HG02938 (cell line): Measurements from ENCODE around the gene NPM1.

Source experiments
- ATAC-seq: cut with Tn5 transposase; IDR thresholded peaks from one replicate; pipeline ENCODE4 v1.9.1; 2021; ENCODE audit warnings: mild to moderate bottlenecking, moderate library complexity; ENCODE audit not compliant: unreplicated experiment

Gene NPM1

DNA sequence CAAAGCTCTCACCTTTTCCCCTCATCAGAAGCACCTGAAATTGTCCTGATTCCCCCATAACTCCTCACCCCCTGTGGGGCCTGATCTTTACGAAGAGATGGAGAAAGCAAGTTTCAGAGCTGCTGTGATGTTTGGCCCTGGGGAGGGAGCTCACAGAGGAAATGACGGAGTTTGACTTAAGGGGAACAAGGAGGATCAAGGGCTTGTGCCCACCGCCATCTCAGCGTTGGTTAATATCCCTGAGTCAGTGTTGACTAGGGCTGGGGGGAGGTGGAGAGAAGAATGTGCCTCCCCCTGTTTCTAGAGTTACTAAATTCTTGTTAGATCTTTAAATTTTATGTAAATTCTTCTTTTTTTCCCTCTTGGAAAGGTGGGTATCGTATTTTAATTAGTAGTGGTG is 59.6 kb downstream of the NPM1 start:
- no peak for ATAC-seq

DNA sequence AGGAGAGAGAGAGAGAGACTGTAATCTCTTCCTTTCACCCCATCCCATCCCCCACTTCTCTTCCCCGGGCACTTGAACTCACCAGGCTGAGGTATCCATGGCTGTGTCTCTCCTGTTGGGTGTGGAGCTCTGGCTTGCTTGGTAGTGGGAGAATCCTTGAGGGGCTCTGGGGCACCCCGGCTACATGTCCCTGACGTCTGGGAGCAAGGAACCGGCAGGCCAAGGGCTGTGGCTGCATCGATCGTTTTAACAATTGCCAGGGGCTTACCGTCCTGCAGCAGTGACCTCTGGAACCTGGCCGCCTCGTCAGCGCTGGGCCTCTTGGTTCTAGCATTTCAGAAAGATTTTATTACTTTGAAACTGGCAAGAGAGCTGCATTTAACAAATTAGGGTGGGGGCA is 61.8 kb downstream of the NPM1 start:
- no peak for ATAC-seq

DNA sequence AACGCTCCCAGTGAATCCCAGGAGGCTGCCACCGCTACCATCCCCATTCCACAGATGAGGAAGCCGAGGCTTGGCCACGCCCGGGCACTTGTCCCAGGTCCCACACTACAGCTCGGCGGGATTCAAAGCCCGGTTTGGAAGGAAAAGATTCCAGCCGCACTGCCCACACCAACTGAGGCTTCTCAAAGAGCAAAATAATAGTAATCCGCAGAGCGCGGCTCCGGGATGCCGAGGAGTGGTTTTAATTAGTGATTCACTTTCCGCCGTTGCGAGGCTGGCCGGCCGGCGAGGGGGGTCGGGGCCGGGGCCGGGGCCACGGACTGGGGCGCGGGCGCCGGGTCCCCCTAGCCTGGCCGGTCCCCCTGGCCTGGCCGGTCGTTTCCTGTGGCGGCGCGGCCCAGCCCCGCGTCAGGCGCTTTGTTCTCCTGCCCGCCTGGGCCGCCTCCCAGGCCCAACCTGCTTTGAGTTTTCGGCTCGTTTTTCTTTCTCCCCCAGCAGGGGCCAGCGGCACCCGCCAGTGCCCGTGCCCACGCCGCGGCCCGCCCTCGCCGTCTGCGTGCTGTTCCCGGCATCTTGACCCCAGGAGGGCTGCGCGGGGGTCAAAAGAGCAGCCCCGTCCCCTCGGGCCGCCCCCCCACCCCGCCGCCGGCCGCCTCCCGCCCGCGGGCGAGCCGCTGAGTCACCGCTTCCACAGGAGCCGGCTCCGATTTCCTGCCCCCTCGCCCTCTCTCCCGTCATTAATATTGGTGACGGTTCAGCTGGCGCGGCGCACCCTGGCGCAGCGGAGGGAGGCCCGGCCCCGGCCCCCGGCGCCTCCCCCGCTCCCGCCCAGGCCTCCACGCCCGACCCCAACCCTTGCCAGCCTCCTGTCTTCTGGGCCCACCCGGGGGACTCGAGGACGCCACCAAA is 63.0 kb downstream of the NPM1 start:
- no peak for ATAC-seq

GRCh38 chr5:171451421-171451820 is 63.8 kb downstream of the NPM1 start:
- no peak for ATAC-seq

- no peak for ATAC-seq
Observed at GRCh38 chr5:171453056-171453725, 65.5 kb downstream of the NPM1 start.

DNA sequence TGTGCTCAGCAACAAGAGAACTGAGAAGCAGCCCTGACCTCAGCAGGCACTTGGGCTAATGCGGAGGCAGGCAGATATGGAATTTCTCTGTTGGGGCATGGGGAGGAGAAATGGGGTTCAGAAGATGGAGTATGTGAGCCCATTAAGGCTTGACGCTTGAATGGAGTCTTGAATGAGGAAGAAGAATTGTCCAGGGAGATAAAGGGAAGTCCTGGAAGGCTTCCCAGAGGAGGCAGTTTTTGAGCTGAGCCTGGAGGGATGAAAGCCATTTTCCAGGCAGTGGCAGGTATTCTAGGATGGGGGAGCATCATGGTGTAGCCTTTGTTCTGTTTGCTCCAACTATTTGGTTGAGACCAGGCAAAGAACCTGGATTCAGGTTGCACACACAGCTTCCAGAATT is 66.3 kb downstream of the NPM1 start:
- no peak for ATAC-seq

DNA sequence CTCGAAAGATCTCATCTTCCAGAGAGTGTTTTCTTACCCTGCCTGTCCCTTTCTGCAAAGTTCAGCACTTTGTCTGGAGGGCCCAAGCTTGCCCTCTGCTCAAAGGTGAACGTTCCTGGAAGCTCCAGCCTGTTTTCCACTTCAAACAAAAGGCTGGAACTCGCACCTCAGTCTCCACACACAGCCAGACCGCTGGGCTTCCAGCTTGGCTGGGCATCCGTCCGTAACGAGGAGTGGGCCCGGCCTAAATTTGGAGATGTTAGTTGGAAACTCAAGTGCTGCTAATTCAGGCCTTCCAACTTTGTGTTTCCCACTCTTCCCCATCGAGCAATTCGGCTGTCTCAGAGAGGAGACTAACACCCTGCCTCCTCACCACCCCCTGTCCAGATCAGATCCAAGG is 66.9 kb downstream of the NPM1 start:
- ATAC-seq, result no peak

DNA sequence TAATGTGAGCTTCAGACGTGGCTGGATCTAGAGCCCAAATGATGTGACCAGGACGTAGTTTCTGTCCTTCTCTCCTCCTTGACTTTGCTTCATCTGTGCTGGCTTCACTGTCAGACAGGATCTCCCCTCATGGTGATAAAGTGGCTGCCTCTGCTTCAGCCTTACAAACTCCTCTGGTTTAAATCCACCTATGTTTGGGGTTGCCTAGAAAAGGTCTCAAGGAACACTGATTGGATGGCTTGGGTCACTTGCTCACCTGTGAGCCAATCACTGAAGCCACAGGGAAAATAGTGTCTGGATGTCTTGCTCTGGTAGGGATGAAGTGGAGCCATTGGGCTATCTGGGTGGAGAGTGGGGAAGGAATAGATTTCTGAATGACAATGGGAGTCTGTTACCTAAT is 67.9 kb downstream of the NPM1 start:
- no peak for ATAC-seq

DNA sequence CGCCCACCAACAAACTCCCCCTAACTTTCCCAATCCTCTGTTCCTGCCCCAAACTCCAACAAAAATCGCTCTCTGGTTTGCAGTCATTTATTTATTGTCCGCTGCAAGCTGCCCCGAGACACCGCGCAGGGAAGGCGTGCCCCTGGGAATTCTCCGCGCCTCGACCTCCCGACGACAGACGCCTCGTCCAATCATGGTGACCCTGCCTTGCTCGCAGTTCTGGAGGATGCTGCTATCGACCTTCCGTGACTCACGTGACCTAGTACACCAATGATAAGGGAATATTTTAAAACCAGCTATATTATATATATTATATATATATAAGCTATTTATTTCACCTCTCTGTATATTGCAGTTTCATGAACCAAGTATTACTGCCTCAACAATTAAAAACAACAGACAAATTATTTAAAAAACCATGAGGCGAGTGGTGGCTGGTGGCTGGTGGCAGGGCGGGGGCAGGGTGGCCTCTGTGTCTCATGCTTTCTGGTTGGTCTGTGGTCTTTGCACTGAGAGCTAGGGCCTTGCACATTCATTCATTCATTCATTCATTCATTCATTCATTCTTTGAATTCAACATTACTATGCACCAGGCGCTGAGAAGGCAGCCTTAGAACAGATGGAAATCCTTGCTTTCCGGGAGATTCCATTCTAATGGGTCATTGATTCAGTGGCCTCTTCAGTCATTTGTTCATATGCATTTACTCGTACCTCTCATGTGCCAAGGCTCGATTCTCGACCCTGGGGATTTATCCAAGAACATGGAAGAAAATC is 69.7 kb downstream of the NPM1 start:
- no peak for ATAC-seq

GRCh38 chr5:171459839-171460238 is 72.2 kb downstream of the NPM1 start:
- ATAC-seq, result no peak
